ENCODE measurements around the gene ETFRF1.
A peak's percentile ranks its signal among the peaks of the same experiment; 100 is the strongest.

ETFRF1 gene, protein sequence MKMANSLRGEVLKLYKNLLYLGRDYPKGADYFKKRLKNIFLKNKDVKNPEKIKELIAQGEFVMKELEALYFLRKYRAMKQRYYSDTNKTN

GRCh38 chr12:25195056-25195971 lies at the start of gene ETFRF1, which contains the start of gene DNAI7:
ETFRF1 (plus strand) TSS chr12:25195237; CDS start chr12:25203957, 8,720 bp downstream.
DNAI7 (minus strand) TSS chr12:25195160; CDS start chr12:25195078, 82 bp downstream.
- peak; percentile 87 for DNase-seq (ENCODE audit: low spot score)

- no peak for DNase-seq (ENCODE audit: low spot score)
Measured at GRCh38 chr12:25146686-25147085, 48.4 kb upstream of the ETFRF1 start.

DNA sequence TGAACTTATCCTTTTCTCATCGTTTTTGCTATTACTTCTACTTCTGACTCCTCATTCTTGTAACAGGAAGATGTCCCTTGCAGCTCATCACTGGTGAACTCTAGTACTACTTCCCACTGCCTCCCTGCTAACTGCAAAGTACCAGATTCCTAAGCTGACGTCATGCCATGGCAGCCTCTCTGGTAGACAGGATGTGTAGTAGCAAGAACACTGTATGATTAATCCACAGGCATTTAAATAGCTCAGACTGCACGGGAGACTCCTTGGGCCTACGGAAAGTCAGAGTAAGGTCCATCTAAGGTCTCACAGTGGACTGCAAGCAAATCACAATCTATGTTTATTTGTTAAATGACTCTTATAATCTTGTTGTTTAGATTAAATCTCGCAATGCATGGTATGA lies 43.6 kb upstream of the ETFRF1 start:
- peak; percentile 84 for DNase-seq (ENCODE audit: low spot score)

- DNase-seq (ENCODE audit: low spot score), result no peak
Measured at GRCh38 chr12:25152055-25152454, 43.0 kb upstream of the ETFRF1 start.

- peak; percentile 15 for DNase-seq (ENCODE audit: low spot score)
Measured at GRCh38 chr12:25155022-25155576, 39.9 kb upstream of the ETFRF1 start.

GRCh38 chr12:25156061-25156460 lies 39.0 kb upstream of the ETFRF1 start:
- no peak for DNase-seq (ENCODE audit: low spot score)

DNA sequence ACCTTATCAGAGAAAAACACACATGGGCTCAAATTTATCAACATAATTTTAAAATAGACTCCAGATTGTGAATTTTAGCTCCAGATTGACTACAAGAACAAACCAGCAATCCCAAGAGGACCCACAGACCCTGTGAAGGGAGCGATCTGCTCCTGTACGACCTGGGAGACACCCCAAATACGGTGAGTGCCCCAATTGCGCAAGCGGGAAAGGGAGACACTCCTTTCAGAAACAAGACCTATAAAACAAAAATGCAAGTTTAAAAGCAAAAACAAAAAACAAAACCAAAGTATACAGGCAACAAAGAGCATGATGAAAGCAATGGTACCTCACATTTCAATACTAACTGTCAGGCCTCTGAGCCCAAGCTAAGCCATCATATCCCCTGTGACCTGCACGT lies 32.2 kb upstream of the ETFRF1 start:
- no peak for DNase-seq (ENCODE audit: low spot score)

GRCh38 chr12:25182765-25183164 lies 12.3 kb upstream of the ETFRF1 start:
- no peak for DNase-seq (ENCODE audit: low spot score)

- DNase-seq (ENCODE audit: low spot score), result no peak
Measured at GRCh38 chr12:25184132-25184531, 10.9 kb upstream of the ETFRF1 start.

GRCh38 chr12:25186038-25186787 lies 8.8 kb upstream of the ETFRF1 start:
- DNase-seq (ENCODE audit: low spot score), result no peak

DNA sequence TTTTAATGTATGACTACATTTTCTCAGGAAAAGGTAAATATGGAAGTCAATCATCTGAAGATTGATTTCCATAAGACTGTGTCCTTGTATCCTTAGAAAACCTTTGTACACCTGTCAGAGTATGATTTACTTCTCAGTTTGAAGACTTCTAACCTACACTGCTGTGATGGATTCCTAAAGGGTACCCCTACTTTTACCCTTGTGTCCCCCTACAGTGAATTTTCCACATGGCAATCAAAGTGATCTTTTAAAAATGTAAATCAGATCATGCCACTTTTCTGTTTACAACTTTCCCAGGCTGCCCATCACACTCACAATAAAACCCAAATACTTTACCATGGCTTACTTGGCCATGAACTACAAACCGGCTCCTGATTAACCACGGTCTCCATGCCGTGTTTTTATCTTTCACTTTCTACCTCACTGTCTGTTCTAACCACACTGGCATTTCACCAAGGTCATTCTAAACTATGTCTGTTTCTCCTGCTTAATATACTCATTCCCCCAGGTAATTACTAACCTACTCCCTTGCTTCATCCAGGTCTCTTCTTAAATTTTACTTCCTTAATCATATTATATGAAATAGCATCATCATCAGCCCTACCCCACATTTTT lies 8.1 kb upstream of the ETFRF1 start:
- DNase-seq (ENCODE audit: low spot score), result no peak

GRCh38 chr12:25187781-25188180 lies 7.3 kb upstream of the ETFRF1 start:
- DNase-seq (ENCODE audit: low spot score), result peak; percentile 53

DNA sequence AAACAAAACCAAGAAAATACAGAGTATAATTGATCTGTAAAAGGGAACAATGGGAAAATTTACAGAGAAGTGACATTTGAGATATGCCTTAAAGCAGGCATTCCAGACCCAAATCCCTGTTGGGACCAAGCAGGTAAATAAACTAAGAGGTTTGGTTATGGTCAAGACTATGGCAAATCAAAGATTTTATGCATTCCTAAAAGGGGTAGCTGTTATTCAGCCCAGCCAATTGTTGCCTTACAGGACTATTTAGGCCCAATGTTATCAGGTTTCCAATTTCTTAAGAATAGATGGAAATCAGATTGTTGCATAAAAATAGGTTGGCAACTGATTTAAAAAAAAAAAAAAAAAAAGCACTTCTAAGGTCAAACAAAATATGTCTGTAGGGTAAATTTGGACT lies 5.4 kb upstream of the ETFRF1 start:
- DNase-seq (ENCODE audit: low spot score), result peak; percentile 3

- no peak for DNase-seq (ENCODE audit: low spot score)
Measured at GRCh38 chr12:25190793-25191192, 4.2 kb upstream of the ETFRF1 start.

DNA sequence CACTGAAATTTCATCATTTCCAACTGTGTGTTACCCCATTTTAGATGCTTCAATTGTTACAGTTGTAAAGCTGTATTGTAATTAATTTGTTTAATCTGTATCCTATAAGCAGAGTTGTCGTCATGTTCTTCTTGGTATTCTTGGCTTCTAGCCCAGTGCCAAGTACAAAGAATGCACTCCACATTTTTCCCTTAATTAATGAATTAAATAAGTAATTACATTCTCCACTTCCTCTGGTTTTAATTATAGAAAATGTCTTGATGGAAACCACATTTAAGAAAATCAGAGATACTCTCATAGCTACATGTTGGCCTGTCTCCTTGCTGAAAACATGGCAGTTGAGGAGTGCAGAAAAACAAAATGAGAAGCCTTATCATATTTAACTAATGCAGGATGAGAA lies 823 bp upstream of the ETFRF1 start:
- DNase-seq (ENCODE audit: low spot score), result no peak

- DNase-seq (ENCODE audit: low spot score), result no peak
Measured at GRCh38 chr12:25194722-25195055, 348 bp upstream of the ETFRF1 start.

GRCh38 chr12:25197608-25198007 lies 2.6 kb downstream of the ETFRF1 start:
- DNase-seq (ENCODE audit: low spot score), result no peak

DNA sequence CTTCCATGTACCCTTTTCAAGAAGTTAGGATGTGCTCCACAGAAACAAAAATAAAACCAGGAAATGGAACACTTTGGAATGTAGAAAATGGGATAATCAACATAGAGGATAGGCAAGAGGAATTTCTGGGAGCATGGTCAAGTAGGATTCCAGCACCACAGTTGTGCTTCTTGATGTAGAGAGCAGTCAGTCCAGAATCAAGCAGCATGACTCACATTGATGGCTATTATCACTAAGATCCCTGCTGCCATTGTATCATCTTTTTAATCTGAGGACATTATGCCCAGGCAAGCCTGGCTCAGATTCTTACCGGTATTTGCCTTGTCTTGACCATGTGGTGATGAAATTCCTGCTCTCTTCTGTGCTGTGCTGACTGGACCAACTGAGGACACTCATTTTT lies 5.7 kb downstream of the ETFRF1 start:
- DNase-seq (ENCODE audit: low spot score), result peak; percentile 26

- DNase-seq (ENCODE audit: low spot score), result no peak
Measured at GRCh38 chr12:25202137-25202536, 7.1 kb downstream of the ETFRF1 start.

GRCh38 chr12:25207411-25207810 lies 12.4 kb downstream of the ETFRF1 start:
- DNase-seq (ENCODE audit: low spot score), result no peak

- DNase-seq (ENCODE audit: low spot score), result no peak
Measured at GRCh38 chr12:25207846-25208245, 12.8 kb downstream of the ETFRF1 start.

DNA sequence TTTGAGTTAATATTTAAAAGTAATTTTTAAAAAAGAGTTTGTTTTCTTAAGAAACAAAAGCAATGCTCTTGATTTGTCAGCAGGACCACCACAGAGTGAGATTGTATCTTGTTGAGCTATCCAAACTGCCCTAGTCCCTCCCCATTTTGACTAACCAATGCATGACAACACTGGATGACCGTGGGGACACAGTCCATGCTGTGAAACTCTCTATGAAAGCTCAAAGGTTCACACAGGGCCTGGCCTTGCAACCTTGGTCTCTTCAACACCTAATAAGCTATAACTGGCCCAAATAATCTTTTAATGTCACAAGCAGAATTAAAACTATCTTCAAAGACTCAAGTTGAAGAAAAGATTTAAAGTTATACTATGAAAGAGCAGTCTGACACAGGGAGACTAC lies 13.5 kb downstream of the ETFRF1 start:
- no peak for DNase-seq (ENCODE audit: low spot score)
